Fibroblast of the aortic adventitia (primary cell): ENCODE data around the gene ARL10. TPM values are rescaled to one million over a fixed set of nuclear protein-coding genes. Genes with fewer than 3 reads are reported as not detected.
"Not testable (repeated sequence)": the region's sequence is repeated elsewhere in the genome, so short reads cannot be mapped to it uniquely, and the experiment has no call there.

Source experiments
- DNase-seq: peaks from one replicate; pipeline ENCODE4 v3.0.0-alpha.2; 2010; ENCODE audit warnings: low read depth
- H3K4me3 ChIP-seq: 2 replicates; pipeline ENCODE4 v1.5.1; 2011; ENCODE audit warnings: low read depth, mild to moderate bottlenecking, control low read depth, low read length, moderate library complexity
- total RNA-seq: library from RNA; depleted of rRNA; stranded (reverse); fragments of >200 nt; gene quantifications from 2 replicates; pipeline ENCODE4 v1.2.3, GENCODE V29; 2012; ENCODE audit warnings: low replicate concordance
- TF ChIP-seq, protein P1 (sequence below): IDR thresholded peaks from 2 replicates; pipeline ENCODE4 v1.5.1; 2011; ENCODE audit warnings: mild to moderate bottlenecking, low read length, control low read depth, inconsistent platforms; ENCODE audit not compliant: insufficient read depth

ARL10 gene
- total RNA-seq, 1 donor = 9.3 TPM

- H3K4me3 ChIP-seq = no peak overlapping the region
- TF ChIP-seq, protein P1, sequence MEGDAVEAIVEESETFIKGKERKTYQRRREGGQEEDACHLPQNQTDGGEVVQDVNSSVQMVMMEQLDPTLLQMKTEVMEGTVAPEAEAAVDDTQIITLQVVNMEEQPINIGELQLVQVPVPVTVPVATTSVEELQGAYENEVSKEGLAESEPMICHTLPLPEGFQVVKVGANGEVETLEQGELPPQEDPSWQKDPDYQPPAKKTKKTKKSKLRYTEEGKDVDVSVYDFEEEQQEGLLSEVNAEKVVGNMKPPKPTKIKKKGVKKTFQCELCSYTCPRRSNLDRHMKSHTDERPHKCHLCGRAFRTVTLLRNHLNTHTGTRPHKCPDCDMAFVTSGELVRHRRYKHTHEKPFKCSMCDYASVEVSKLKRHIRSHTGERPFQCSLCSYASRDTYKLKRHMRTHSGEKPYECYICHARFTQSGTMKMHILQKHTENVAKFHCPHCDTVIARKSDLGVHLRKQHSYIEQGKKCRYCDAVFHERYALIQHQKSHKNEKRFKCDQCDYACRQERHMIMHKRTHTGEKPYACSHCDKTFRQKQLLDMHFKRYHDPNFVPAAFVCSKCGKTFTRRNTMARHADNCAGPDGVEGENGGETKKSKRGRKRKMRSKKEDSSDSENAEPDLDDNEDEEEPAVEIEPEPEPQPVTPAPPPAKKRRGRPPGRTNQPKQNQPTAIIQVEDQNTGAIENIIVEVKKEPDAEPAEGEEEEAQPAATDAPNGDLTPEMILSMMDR = no peak
- no peak for DNase-seq
Observed at GRCh38 chr5:176405656-176406435, 40.6 kb downstream of the ARL10 start.

DNA sequence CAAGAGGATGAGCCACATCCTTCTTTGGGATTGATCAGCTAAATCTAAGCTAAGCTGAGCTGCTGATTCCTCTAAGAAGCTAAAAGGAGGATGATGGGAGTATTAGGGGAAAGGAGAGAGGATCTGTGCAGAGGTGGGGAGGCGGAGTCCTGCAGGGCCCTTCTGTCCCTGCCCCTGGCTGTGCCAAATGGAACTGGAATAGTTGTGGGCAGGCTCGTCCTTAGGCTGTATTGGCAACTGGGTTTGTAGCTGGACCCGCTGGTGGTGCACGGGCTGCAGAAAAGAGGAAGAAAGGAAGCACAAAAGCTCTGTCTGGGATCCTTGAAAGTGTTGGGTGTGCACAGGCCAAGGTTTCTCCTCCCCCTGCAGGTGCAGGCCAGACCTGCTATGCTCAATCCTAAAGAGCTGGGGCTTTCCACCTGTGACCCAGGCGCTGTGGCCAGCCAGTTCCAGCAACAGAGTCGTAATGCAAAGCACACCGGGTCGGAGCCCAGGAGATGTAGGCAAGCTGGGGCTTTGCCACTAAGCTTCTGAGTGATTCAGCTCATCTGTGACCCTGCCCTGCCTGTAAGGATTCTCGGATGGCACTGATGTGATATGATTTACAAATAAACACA lies 41.3 kb downstream of the ARL10 start:
- no peak overlapping the region for H3K4me3 ChIP-seq
- TF ChIP-seq, protein P1 = no peak
- DNase-seq = no peak

DNA sequence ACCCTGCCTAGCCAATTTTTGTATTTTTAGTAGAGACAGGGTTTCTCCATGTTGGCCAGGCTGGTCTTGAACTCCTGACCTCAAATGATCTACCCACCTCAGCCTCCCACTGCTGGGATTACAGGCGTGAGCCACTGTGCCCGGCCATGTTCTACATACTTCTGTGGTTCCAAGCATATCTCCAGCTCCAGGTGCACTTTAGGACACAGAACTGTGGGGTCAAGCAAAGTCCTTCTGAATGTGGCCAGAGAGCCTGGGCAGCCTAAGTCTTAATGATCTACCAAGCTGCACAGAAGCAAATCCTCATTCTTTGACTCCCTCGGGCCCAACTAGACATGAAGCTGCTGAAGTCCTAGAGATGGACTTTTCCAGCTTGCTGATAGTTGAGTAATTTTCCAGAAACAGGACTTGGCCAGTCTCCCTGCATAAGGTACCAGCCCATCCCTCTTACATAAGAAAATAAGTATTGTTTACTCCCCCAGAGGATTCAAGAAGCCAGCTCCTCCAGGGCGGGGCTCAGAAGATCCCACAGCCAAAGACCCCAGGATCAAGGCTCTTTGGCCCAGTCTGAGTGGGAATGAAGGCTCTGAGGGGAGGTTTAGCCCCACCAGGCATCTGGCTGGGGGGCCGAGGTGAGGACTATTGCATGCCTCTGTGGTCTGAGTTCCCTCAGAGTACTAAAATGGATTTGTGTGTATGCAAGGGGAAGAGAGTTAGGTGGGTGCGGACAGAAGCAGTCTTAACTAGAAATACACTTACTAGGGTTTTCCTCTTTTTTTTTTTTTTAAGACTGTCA lies 42.4 kb downstream of the ARL10 start:
- TF ChIP-seq, protein P1 = no peak
- peak; percentile 59 for DNase-seq
- no peak overlapping the region for H3K4me3 ChIP-seq

DNA sequence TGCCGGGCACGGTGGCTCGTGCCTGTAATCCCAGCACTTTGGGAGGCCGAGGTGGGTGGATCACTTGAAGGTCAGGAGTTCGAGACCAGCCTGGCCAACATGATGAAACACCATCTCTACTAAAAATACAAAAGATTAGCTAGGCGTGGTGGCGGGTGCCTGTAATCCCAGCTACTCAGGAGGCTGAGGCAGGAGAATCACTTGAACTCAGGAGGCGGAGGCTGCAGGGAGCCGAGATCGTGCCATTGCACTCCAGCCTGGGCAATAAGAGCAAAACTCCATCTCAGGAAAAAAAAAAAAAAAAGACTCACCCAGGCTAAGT lies 42.9 kb downstream of the ARL10 start:
- not testable (repeated sequence) for DNase-seq, H3K4me3 ChIP-seq

DNA sequence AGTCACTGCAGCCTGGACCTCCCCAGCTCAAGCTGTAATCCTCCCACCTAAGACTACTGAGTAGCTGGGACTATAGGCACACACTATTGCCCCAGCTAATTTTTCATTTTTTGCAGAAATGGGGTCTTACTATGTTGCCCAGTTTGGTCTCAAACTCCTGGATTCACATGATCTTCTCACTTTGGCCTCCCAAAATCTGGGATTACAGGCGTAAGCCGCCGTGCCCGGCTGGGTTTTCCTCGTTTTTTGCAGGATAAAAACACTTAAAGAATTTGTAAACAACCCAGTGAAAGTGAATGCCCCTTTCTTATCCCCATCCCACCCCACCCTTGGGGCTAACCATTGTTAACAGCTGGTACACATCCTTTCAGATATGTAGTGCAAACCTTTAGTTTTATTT lies 43.3 kb downstream of the ARL10 start:
- TF ChIP-seq, protein P1 = no peak
- DNase-seq = no peak
- no peak overlapping the region for H3K4me3 ChIP-seq

- DNase-seq = no peak
- H3K4me3 ChIP-seq = no peak overlapping the region
- TF ChIP-seq, protein P1 = no peak
Observed at GRCh38 chr5:176409765-176410164, 44.5 kb downstream of the ARL10 start.
